Glutamatergic neuron (in vitro differentiated cells): ENCODE data around the gene VDAC2. TPM values are rescaled to one million over a fixed set of nuclear protein-coding genes. Genes with fewer than 3 reads are reported as not detected.
A peak's percentile ranks its signal among the peaks of the same experiment; 100 is the strongest.

ENCODE experiments used
- DNase-seq: peaks from one replicate; pipeline ENCODE4 v3.0.0; 2022
- H3K27ac Mint-ChIP-seq: one replicate; pipeline ENCODE4 v1.8.0; 2020; ENCODE audit warnings: mild to moderate bottlenecking, mixed read lengths, inconsistent platforms; ENCODE audit not compliant: unreplicated experiment
- H3K27me3 Mint-ChIP-seq: one replicate; pipeline ENCODE4 v1.8.0; 2020; ENCODE audit warnings: mild to moderate bottlenecking, moderate library complexity, mixed read lengths, inconsistent platforms; ENCODE audit not compliant: unreplicated experiment
- H3K36me3 Mint-ChIP-seq: one replicate; pipeline ENCODE4 v1.8.0; 2020; ENCODE audit warnings: mild to moderate bottlenecking, mixed read lengths, inconsistent platforms; ENCODE audit not compliant: unreplicated experiment
- H3K4me1 Mint-ChIP-seq: one replicate; pipeline ENCODE4 v1.8.0; 2020; ENCODE audit warnings: mild to moderate bottlenecking, low read depth, mixed read lengths, inconsistent platforms; ENCODE audit not compliant: unreplicated experiment
- H3K4me3 Mint-ChIP-seq: one replicate; pipeline ENCODE4 v1.8.0; 2020; ENCODE audit warnings: mild to moderate bottlenecking, mixed read lengths, inconsistent platforms; ENCODE audit not compliant: unreplicated experiment
- H3K9me3 Mint-ChIP-seq: one replicate; pipeline ENCODE4 v1.8.0; 2020; ENCODE audit warnings: mild to moderate bottlenecking, moderate library complexity, mixed read lengths, inconsistent platforms; ENCODE audit not compliant: unreplicated experiment
- total RNA-seq: library from RNA; stranded (reverse); fragmentation: NEBNext Ultra II Directional; extraction: Animal tissue kit (Norgen Biotek cat#: 25700); gene quantifications from one replicate; pipeline ENCODE4 v1.2.1, GENCODE V29; 2021; ENCODE audit not compliant: unreplicated experiment
- TF ChIP-seq, protein P1 (sequence below): fragments of 200-600 bp; sonication (generic); IDR thresholded peaks from one replicate; pipeline ENCODE4 v1.5.0; 2021; ENCODE audit not compliant: partially characterized antibody, unreplicated experiment

The VDAC2 gene
- total RNA-seq, 1 donor from 2014 or later, result 264 TPM

DNA sequence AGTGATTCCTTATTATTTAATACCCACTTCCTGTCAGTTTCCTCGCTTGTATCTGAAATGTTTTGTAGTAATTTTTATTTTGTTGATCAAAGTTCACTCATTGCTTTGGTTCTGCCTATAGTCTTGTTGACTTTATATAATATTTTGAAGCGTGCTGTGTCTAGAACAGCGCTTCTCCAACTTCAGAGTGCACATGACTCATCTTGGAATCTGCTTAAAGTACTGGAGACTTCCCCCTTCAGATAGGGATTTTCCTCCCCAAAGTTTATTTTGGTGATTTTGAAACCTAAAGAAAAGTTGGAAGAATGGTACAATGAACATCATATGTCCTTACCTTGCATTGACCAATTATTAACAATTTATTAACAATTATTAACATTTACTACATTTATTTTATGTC is 19.4 kb downstream of the VDAC2 start:
- Mint-ChIP-seq H3K36me3 (no peaks in the 10 kb centered on the region), H3K9me3 (peaks cover 4% of the 10 kb centered on the region), H3K27me3 (peaks cover 6% of the 10 kb centered on the region), H3K4me1 (peaks cover 15% of the 10 kb centered on the region), H3K4me3 (no peak overlapping the region), H3K27ac (no peak overlapping the region)
- no peak for DNase-seq
- TF ChIP-seq, protein P1, sequence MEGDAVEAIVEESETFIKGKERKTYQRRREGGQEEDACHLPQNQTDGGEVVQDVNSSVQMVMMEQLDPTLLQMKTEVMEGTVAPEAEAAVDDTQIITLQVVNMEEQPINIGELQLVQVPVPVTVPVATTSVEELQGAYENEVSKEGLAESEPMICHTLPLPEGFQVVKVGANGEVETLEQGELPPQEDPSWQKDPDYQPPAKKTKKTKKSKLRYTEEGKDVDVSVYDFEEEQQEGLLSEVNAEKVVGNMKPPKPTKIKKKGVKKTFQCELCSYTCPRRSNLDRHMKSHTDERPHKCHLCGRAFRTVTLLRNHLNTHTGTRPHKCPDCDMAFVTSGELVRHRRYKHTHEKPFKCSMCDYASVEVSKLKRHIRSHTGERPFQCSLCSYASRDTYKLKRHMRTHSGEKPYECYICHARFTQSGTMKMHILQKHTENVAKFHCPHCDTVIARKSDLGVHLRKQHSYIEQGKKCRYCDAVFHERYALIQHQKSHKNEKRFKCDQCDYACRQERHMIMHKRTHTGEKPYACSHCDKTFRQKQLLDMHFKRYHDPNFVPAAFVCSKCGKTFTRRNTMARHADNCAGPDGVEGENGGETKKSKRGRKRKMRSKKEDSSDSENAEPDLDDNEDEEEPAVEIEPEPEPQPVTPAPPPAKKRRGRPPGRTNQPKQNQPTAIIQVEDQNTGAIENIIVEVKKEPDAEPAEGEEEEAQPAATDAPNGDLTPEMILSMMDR, result no peak

DNA sequence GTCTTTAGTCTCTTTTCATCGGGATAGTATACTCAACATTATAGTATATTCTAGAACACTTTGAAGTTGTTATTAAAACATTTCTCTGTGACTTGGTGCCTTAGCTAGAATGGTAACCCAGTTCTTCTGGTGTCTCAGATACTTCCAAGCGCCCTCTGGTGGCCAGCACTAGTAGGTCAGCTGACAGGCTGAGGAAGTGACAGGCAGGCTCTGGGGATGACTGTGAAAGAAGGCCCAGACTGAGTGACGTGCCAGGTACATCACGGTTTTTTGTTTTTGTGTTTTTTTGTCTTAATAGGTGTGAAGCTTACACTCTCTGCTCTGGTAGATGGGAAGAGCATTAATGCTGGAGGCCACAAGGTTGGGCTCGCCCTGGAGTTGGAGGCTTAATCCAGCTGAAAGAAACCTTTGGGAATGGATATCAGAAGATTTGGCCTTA is 20.0 kb downstream of the VDAC2 start:
- peaks cover 14% of the 10 kb centered on the region for H3K4me1 Mint-ChIP-seq
- peaks cover 4% of the 10 kb centered on the region for H3K9me3 Mint-ChIP-seq
- no peak overlapping the region for H3K4me3 Mint-ChIP-seq
- no peaks in the 10 kb centered on the region for H3K36me3 Mint-ChIP-seq
- no peak overlapping the region for H3K27ac Mint-ChIP-seq
- TF ChIP-seq, protein P1, result peak; percentile 94
- peak; percentile 96 for DNase-seq
- H3K27me3 Mint-ChIP-seq, result peaks cover 5% of the 10 kb centered on the region

DNA sequence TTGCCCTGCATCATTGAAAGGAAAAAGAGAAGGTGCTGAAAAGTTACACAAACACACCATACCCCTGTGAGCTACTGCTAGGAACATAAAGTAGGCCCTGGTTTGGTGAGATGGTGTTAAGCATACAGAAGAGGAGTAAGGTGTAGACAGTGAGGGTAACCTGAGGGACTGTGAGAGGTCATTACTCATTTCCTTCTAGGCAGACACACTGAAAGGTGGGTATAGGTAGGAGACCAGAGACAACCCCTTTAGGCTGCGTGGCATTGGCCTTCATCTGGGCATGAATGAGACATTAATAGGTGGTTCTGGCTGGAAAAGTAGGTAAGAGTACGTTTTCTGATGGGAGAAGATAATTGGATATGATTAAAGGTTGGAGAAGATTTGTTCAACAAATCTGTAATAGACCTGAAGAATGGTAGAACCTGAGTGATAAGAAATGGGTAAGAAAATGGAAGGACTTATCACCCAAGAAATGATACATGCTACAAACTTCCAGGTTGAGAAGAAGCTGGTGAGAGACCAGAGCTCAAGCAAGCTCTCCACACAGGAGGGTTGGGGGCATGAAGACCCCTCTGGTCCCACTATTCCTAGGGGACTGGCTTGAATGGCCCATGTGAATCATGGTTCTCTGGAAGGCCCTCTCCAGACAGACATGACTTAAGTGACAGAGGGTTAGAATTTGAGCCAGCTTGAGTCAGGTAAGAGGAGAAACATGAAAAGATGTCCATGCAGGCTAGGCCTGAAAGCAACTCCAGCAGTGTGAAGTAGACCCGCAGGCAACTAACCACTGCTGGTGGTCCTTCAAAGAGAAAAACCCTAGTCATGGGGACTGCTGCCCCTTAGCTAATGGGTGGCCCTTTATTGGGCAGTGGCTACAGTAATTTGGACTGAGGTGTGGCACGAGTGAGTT is 21.3 kb downstream of the VDAC2 start:
- no peaks in the 10 kb centered on the region for H3K36me3 Mint-ChIP-seq

DNA sequence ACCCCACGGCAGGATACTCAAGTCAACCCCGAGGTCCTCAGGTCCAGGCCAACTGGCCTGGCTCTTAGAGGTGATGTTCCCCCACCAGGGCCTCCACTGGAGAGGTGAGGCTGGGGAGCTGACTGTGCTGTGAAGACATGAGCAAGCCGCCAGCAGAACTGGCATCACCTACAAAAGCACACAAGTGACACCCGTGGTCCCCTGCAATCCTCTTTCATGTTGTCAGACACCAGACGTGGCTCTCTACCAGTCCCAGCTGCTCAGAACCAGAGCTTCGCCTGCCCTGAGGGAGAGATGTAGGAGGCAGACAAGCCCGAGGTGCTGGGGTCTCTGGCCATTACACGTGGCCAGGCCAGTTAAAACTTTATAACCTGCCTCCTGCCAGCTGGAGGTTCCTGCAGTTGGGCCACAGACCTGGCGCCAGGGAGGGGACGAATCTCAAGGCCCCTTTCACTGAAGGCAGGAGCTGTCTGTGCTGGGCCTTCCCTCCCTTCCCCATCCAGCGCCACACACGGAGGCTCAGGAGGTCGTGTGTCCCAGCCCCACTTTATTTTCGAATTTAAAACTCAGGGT is 22.9 kb downstream of the VDAC2 start:
- TF ChIP-seq, protein P1, result no peak
- H3K27ac Mint-ChIP-seq, result peak overlapping the region; percentile 52
- H3K4me1 Mint-ChIP-seq, result peaks cover 11% of the 10 kb centered on the region
- no peaks in the 10 kb centered on the region for H3K36me3 Mint-ChIP-seq
- DNase-seq, result no peak
- H3K9me3 Mint-ChIP-seq, result peaks cover 4% of the 10 kb centered on the region
- H3K27me3 Mint-ChIP-seq, result peaks cover 6% of the 10 kb centered on the region
- H3K4me3 Mint-ChIP-seq, result peak overlapping the region; percentile 59

More for the DNA sequence above, 21.3 kb downstream of the VDAC2 start:
- H3K4me1 Mint-ChIP-seq, result peaks cover 11% of the 10 kb centered on the region
- peak overlapping the region; percentile 1 for H3K4me3 Mint-ChIP-seq
- H3K27me3 Mint-ChIP-seq, result peaks cover 6% of the 10 kb centered on the region
- TF ChIP-seq, protein P1, result no peak
- H3K27ac Mint-ChIP-seq, result peak overlapping the region; percentile 0
- DNase-seq, result no peak
- H3K9me3 Mint-ChIP-seq, result peaks cover 4% of the 10 kb centered on the region
